Activated naive CD8-positive, alpha-beta T cell (primary cell): ENCODE data around the gene LSAMP.
"Not testable (repeated sequence)": the region's sequence is repeated elsewhere in the genome, so short reads cannot be mapped to it uniquely, and the experiment has no call there.

Source experiments
- H3K27ac Mint-ChIP-seq: one replicate; pipeline ENCODE4 v1.8.0; 2021; ENCODE audit warnings: mixed read lengths
- H3K27me3 Mint-ChIP-seq: one replicate; pipeline ENCODE4 v1.8.0; 2021; ENCODE audit warnings: mixed read lengths
- H3K36me3 Mint-ChIP-seq: one replicate; pipeline ENCODE4 v1.8.0; 2021; ENCODE audit warnings: mixed read lengths
- H3K4me1 Mint-ChIP-seq: one replicate; pipeline ENCODE4 v1.8.0; 2021; ENCODE audit warnings: low read depth, mixed read lengths
- H3K4me3 Mint-ChIP-seq: one replicate; pipeline ENCODE4 v1.8.0; 2021; ENCODE audit warnings: mild to moderate bottlenecking, mixed read lengths
- H3K9me3 Mint-ChIP-seq: one replicate; pipeline ENCODE4 v1.8.0; 2021; ENCODE audit warnings: low read depth, mixed read lengths

Gene LSAMP

GRCh38 chr3:115871735-115872134, 573.6 kb downstream of the LSAMP start:
- H3K27me3 Mint-ChIP-seq: no peaks in the 10 kb centered on the region
- H3K27ac Mint-ChIP-seq: no peak overlapping the region
- no peaks in the 10 kb centered on the region for H3K36me3 Mint-ChIP-seq
- no peak overlapping the region for H3K4me3 Mint-ChIP-seq
- H3K4me1 Mint-ChIP-seq: no peaks in the 10 kb centered on the region
- H3K9me3 Mint-ChIP-seq: no peaks in the 10 kb centered on the region

- Mint-ChIP-seq H3K4me3 (no peak overlapping the region), H3K4me1 (no peaks in the 10 kb centered on the region), H3K27ac (no peak overlapping the region), H3K27me3 (peaks cover 21% of the 10 kb centered on the region), H3K9me3 (no peaks in the 10 kb centered on the region), H3K36me3 (no peaks in the 10 kb centered on the region)
Observed at GRCh38 chr3:115864911-115865310, 580.4 kb downstream of the LSAMP start.

- Mint-ChIP-seq H3K27ac (no peak overlapping the region), H3K4me3 (no peak overlapping the region), H3K36me3 (no peaks in the 10 kb centered on the region), H3K9me3 (no peaks in the 10 kb centered on the region), H3K4me1 (no peaks in the 10 kb centered on the region), H3K27me3 (peaks cover 28% of the 10 kb centered on the region)
Observed at GRCh38 chr3:115862849-115863248, 582.4 kb downstream of the LSAMP start.

- no peaks in the 10 kb centered on the region for H3K36me3 Mint-ChIP-seq
- H3K4me3 Mint-ChIP-seq: no peak overlapping the region
- no peaks in the 10 kb centered on the region for H3K4me1 Mint-ChIP-seq
- no peak overlapping the region for H3K27ac Mint-ChIP-seq
- H3K27me3 Mint-ChIP-seq: peaks cover 30% of the 10 kb centered on the region
- no peaks in the 10 kb centered on the region for H3K9me3 Mint-ChIP-seq
Observed at GRCh38 chr3:115862099-115862498, 583.2 kb downstream of the LSAMP start.

- H3K27ac Mint-ChIP-seq: no peak overlapping the region
- H3K4me1 Mint-ChIP-seq: no peaks in the 10 kb centered on the region
- H3K9me3 Mint-ChIP-seq: no peaks in the 10 kb centered on the region
- H3K27me3 Mint-ChIP-seq: peaks cover 30% of the 10 kb centered on the region
- no peaks in the 10 kb centered on the region for H3K36me3 Mint-ChIP-seq
- no peak overlapping the region for H3K4me3 Mint-ChIP-seq
Observed at GRCh38 chr3:115861166-115861733, 584.0 kb downstream of the LSAMP start.

- H3K36me3 Mint-ChIP-seq: no peaks in the 10 kb centered on the region
- H3K4me3 Mint-ChIP-seq: no peak overlapping the region
- H3K27ac Mint-ChIP-seq: no peak overlapping the region
- H3K9me3 Mint-ChIP-seq: no peaks in the 10 kb centered on the region
- H3K4me1 Mint-ChIP-seq: no peaks in the 10 kb centered on the region
- H3K27me3 Mint-ChIP-seq: peaks cover 30% of the 10 kb centered on the region
Observed at GRCh38 chr3:115860766-115861165, 584.5 kb downstream of the LSAMP start.

- H3K4me1 Mint-ChIP-seq: no peaks in the 10 kb centered on the region
- no peak overlapping the region for H3K27ac Mint-ChIP-seq
- no peaks in the 10 kb centered on the region for H3K36me3 Mint-ChIP-seq
- no peaks in the 10 kb centered on the region for H3K9me3 Mint-ChIP-seq
- no peak overlapping the region for H3K4me3 Mint-ChIP-seq
- H3K27me3 Mint-ChIP-seq: peaks cover 26% of the 10 kb centered on the region
Observed at GRCh38 chr3:115859002-115859807, 586.1 kb downstream of the LSAMP start.

GRCh38 chr3:115857518-115858136, 587.7 kb downstream of the LSAMP start:
- H3K4me3 Mint-ChIP-seq: no peak overlapping the region
- H3K27me3 Mint-ChIP-seq: peaks cover 22% of the 10 kb centered on the region
- no peak overlapping the region for H3K27ac Mint-ChIP-seq
- no peaks in the 10 kb centered on the region for H3K36me3 Mint-ChIP-seq
- H3K9me3 Mint-ChIP-seq: no peaks in the 10 kb centered on the region
- H3K4me1 Mint-ChIP-seq: no peaks in the 10 kb centered on the region

GRCh38 chr3:115855911-115856310, 589.4 kb downstream of the LSAMP start:
- Mint-ChIP-seq H3K4me1 (no peaks in the 10 kb centered on the region), H3K9me3 (no peaks in the 10 kb centered on the region), H3K27me3 (peaks cover 23% of the 10 kb centered on the region), H3K4me3 (no peak overlapping the region), H3K36me3 (no peaks in the 10 kb centered on the region), H3K27ac (no peak overlapping the region)

- Mint-ChIP-seq H3K36me3 (no peaks in the 10 kb centered on the region), H3K4me1 (no peaks in the 10 kb centered on the region), H3K27me3 (peaks cover 16% of the 10 kb centered on the region), H3K9me3 (no peaks in the 10 kb centered on the region), H3K27ac (no peak overlapping the region), H3K4me3 (no peak overlapping the region)
Observed at GRCh38 chr3:115853104-115853503, 592.2 kb downstream of the LSAMP start.

- no peaks in the 10 kb centered on the region for H3K36me3 Mint-ChIP-seq
- no peaks in the 10 kb centered on the region for H3K9me3 Mint-ChIP-seq
- no peak overlapping the region for H3K27ac Mint-ChIP-seq
- H3K4me3 Mint-ChIP-seq: no peak overlapping the region
- no peaks in the 10 kb centered on the region for H3K4me1 Mint-ChIP-seq
- H3K27me3 Mint-ChIP-seq: peaks cover 16% of the 10 kb centered on the region
Observed at GRCh38 chr3:115852278-115852677, 593.0 kb downstream of the LSAMP start.

- H3K4me1 Mint-ChIP-seq: no peaks in the 10 kb centered on the region
- no peaks in the 10 kb centered on the region for H3K36me3 Mint-ChIP-seq
- H3K4me3 Mint-ChIP-seq: no peak overlapping the region
- H3K27me3 Mint-ChIP-seq: peaks cover 16% of the 10 kb centered on the region
- no peaks in the 10 kb centered on the region for H3K9me3 Mint-ChIP-seq
- no peak overlapping the region for H3K27ac Mint-ChIP-seq
Observed at GRCh38 chr3:115851571-115851970, 593.7 kb downstream of the LSAMP start.

- Mint-ChIP-seq H3K9me3 (no peaks in the 10 kb centered on the region), H3K36me3 (no peaks in the 10 kb centered on the region), H3K4me3 (no peak overlapping the region), H3K4me1 (no peaks in the 10 kb centered on the region), H3K27ac (no peak overlapping the region), H3K27me3 (peaks cover 16% of the 10 kb centered on the region)
Observed at GRCh38 chr3:115848641-115849040, 596.6 kb downstream of the LSAMP start.

- no peaks in the 10 kb centered on the region for H3K36me3 Mint-ChIP-seq
- H3K9me3 Mint-ChIP-seq: no peaks in the 10 kb centered on the region
- H3K27me3 Mint-ChIP-seq: peaks cover 8% of the 10 kb centered on the region
- H3K4me3 Mint-ChIP-seq: no peak overlapping the region
- H3K27ac Mint-ChIP-seq: no peak overlapping the region
- H3K4me1 Mint-ChIP-seq: no peaks in the 10 kb centered on the region
Observed at GRCh38 chr3:115845986-115846385, 599.3 kb downstream of the LSAMP start.

GRCh38 chr3:115844729-115845128, 600.6 kb downstream of the LSAMP start:
- H3K27ac Mint-ChIP-seq, H3K4me3 Mint-ChIP-seq, H3K4me1 Mint-ChIP-seq, H3K27me3 Mint-ChIP-seq, H3K9me3 Mint-ChIP-seq, H3K36me3 Mint-ChIP-seq: not testable (repeated sequence)
